Measurements from ENCODE around the gene MYCL.
"Not testable (repeated sequence)": the region's sequence is repeated elsewhere in the genome, so short reads cannot be mapped to it uniquely, and the experiment has no call there.

MYCL gene

DNA sequence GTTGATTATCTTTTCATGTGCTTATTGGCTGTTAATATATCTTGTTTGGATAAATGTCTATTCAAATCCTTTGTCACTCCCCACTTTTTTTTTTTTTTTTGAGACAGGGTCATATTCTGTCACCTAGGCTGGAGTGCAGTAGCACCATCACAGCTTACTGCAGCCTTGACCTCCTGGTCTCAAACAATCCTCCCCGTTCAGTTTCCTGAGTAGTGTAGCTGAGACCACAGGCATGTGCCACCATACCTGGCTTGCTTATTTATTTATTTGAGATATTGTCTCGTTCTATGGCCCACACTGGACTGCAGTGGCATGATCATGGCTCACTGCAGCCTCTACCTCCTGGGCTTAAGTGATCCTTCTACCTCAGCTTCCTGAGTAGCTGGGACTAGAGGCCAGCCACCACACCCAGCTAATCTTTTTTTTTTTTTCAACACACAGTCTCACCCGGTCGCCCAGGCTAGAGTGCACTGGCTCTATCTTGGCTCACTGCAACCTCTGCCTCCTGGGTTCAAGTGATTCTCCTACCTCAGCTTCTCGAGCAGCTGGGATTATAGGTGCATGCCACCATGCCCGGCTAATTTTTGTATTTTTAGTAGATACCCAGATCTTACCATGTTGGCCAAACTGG, 13.9 kb upstream of the MYCL start:
- DNase-seq, result no peak

DNA sequence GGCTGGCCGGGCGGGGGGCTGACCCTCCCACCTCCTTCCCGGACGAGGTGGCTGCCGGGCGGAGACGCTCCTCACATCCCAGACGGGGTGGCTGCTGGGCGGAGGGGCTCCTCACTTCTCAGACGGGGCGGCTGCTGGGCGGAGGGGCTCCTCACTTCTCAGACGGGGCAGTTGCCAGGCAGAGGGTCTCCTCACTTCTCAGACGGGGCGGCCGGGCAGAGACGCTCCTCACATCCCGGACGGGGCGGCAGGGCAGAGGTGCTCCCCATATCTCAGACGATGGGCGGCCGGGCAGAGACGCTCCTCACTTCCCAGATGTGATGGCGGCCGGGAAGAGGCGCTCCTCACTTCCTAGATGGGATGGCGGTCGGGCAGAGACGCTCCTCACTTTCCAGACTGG, 11.4 kb upstream of the MYCL start:
- not testable (repeated sequence) for DNase-seq

DNA sequence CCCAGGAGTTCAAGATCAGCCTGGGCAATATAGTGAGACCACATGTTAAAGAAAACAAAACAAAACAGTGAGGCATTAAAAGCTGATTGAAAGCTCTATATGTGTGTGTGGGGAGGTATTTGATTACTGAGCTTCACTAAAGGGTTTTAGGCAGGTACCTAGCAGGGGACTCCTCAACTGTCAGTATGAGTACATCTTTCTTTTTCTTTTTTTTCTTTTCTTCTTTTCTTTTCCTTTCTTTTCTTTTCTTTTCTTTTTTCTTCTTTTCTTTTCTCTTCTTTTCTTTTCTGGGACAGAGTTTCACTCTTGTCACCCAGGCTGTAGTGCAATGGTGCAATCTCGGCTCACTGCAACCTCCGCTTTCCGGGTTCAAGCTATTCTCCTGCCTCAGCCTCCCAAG, 8.5 kb upstream of the MYCL start:
- no peak for DNase-seq

DNA sequence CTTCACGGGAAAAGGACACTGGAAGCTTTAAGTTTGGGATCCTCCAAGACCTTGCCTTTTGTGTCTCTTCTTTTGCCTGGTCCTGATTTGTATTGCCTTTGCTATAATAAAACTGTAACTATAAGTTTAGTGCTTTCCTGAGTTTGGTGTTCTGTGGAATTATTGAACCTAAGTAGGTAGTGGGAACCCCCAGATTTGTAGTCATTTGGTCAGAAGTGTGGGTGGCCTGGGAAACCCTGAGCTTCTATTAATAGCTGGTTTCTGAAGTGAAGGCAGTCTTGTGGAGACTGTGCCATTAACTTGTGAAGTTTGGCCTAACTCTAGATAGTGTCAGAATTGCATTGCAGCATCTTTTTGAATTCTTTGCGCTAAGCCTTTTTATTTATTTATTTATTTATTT, 6.8 kb upstream of the MYCL start:
- no peak for DNase-seq

DNA sequence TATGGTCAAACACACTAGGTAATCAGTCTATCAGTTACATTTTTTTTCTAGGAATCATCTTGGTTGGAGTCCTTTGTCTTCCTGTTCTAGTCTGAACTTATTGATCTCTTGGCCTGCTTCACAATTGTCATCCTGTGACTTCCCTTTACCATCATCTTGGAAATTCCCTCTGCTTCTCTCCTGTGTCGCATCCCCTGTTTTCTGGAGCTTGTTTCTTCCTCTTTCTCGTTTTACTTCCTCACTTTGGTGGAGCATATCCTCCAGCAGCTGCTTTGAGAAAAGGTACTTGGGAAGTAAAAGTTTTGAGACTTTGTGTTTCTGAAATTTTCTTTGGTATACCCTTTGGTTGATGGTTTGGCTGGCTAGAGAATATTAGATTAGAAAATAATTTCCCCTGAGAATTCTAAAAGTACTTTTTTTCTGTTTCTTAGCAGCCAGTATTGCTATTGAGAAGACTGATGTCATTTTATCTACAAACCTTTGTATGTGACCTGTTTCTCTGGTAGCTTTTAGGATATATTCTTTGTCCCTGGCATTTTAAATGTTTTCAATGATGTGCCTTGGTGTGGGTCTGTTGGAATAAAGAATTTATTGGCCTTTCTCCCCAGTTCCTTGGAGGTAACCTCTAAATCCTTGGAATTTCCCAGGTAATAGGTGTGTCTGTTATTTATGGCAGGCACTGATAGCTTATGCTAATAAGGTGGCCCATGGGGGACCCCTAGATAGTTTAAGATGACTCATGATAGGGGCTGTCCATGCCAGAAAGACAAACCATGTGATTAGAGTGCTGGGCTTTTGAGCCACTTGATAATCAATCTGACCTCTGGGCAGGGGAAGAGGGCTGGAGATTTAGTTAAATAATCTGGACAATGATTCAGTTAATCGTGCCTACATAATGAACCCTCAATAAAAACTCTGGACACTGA, 6.1 kb upstream of the MYCL start:
- no peak for DNase-seq

DNA sequence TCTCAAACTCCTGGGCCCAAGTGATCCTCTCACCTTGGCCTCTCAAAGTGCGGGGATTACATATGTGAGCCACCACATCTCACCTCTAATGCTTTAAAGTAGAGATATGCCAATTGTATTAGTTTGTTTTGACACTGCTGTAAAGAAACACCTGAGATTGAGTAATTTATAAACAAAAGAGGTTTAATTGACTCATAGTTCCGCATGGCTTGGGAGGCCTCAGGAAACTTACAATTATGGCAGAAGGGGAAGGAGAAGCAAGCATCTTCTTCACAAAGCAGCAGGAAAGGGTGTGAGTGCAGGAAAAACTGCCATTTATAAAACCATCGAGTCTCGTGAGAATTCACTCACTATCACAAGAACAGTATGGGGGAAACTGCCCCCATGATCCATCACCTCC, 3.5 kb upstream of the MYCL start:
- no peak for DNase-seq

DNA sequence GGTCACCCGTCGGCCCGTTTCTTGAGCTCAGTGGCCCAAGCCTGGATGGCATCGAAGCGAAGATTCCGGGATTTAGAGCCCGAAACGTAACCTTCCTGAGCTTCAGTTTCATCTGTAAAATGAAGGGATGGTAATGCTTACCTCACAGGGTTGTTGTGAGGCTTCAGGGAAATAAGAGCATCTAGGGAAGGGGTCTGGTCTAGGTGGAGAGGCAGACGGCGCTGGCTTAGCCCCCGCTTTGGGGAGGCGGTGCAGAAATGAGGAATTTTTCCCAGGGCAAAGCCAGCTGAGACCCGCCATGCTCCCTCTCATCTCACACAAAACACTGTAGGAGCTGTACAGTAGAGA, 717 bp upstream of the MYCL start:
- no peak for DNase-seq

DNA sequence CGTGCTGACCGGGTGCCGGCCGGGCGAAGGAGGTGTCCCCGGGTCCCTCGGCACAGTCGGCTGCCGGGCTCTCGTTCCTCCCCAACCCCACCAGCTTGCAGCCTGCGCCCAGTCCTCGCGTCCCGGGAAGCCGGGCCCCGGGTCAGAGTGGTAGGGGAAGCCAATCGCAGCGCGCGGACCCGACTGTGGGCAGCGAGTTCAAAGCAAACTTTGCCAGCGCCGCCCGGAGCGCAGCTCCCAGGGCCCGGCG, 328 bp downstream of the MYCL start:
- DNase-seq, result peak; percentile 78

DNA sequence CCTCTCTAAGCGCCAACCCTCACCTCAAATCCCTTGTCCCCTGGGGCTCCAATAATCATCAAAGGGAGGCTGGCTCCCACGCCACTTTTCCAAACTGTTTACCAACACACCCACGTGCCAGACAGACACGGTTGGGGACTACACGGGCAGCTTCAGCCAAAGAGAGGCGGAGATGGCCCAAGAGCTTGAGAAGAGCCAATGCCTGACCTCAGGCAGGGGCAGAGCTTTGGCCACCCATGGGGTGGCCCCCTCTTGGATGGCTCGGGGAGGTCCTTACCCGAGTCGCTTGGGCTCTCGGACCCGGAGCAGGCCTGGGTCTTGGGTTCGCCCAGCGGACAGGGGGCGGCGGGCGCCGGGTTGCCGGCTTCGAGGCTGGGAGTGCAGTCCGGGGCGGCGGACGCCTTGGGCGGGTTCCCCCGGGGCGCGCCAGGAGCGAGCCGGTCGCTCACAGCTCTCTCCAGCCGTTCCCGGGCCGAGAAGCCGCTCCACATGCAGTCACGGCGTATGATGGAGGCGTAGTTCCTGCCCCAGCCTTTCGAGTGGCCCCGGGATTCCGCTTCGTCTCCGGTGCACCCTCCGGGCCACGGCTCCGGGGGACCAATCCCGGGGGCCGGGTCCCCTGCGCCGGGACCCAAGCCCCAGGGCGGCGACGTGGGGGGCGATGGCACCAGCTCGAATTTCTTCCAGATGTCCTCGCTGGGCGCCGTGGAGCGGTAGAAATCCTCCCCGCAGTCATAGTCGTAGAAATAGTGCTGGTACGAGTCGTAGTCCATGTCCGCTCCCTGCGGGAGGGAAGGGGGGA, 854 bp downstream of the MYCL start:
- peak; percentile 89 for DNase-seq

DNA sequence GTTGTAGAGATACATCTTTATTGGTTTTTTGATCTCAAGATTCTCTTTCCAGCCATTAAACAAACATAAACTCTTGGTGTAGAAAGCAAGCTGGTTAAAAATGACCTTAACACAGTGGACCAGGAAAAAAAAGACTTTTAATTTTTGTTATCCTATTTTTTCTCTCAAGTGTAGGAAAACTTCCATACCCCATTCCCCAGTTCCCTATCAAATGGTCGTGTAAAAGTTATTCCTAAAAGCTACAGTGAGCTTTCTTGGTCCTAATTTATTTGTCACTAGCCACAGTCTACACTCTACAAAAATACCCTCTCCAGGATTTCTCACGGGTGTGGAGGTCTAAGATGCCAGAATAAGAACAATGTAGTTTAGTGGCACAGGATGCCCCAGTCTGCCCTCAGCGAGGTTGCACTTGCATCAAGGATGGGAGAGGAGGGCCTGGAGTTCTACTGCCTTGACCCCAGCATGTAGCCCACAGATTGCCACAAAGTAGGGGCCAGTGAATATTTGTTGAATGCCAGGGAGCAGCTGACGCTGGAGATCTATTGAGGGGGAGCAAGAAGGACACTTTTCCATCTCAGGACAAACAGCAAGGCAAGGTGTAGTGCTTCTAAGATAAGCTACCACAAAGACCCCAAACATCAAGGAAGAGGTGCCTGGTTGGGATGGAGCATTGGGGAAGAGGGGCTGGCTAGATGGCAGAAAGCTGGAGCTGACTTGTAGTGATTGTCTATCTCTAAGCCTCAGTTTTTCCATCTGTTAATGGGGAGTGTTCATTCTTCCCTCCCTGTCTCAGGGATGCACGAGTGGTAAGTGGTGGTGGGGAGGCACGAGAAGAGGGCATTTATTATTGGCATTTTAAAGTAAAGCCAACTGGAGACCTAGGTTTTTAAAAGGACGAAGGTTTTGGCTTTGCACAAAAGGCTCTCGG, 1.8 kb downstream of the MYCL start:
- peak; percentile 59 for DNase-seq

DNA sequence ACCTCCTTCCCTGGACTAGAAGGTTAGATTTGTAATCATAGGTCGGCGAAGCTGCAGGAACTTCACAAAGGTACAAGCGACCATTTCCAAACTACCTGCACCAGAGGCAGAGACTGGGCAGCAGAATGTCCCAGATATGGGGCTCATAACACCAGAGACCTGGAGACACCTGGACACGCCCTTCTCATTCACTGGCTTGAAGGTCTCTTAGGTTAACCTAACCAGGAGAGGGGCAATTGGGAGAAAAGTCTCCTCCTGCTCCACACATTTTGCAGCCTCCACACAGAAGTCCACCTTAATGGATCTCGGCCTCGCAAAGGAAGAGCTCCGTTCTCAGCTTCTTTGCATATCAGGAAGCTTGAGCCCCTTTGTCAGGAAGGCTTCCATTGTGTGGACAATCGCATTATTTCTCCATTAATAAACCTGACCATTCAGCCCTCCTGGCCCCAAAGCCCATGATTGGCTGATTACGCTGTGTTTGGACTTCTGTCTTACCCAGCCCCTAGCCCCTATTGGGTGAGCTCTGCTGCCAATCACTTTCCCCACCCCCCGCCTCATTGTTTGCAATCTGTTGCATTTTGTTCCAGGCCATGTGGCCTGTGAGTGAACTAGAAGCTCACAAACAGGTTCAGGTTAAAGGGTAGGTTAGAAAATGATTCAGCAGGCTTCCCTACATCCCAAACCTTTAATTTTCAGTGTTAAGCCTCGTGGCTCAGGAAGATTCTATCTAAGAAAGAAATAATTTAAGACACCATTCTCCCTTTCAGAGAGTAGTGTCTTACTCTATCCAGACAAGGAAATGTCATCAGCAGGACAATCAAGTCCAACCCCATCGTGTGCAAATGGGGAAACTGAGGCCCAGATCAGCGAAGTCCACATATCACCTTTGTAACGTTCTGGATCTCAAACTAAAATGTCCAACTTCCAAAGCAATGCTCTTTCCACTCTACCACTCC, 2.8 kb downstream of the MYCL start:
- DNase-seq, result peak; percentile 99

DNA sequence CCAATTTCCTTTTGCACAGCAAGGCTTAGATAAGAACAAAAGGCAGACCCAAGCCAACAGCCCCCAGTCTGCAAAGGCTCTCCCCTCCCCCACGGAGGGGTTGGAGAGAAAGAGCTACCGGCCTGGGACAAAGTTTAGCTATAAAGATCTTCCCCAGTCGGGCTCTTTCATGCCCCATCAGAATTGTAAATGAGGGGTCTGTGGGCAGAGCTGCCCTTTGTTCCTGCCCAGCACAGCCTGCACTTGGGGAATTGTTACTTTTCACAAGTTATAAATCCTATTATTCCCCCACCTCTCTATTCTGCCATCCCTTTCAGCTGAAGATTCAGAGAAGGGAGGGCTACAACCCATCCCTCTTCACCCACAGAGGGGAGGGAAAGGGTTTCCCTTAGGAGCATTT, 3.5 kb downstream of the MYCL start:
- peak; percentile 53 for DNase-seq

DNA sequence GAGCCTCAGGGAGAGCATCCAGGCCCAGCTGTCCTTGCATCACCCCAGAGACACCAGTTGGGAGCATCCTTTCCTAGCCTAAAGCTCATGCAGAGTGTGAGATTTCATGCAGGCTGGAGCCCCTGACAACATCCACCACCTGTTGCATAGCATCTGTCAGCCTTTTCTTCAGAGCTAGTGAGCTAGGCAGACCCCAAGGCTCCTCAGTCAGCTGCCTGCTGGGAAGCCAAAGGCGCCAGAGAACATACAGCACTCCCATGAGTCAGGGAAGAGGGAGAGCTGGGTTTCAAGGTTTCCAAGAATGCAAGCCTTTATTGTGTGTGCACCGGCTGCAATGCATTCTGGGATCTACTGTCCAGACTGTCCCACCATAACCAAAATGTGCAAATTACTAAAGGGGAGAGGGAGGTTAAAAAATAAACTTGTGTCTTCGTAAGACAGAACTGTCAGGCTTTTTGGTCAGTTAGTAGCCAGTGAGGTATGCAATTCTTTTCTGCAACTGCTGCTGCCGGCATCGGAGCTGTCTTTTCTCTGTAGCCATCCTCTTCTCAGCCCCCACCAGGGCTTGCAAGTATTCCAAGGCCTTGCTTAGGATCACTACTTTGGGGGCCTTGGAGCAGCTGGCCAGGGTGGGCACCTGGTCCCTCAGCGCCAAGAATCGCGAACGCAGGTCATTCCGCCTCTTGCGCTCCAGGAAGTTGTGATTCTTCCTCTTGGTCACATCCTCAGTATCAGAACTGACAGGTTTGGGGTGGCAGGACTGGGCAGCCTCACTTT, 4.6 kb downstream of the MYCL start:
- DNase-seq, result peak; percentile 99

DNA sequence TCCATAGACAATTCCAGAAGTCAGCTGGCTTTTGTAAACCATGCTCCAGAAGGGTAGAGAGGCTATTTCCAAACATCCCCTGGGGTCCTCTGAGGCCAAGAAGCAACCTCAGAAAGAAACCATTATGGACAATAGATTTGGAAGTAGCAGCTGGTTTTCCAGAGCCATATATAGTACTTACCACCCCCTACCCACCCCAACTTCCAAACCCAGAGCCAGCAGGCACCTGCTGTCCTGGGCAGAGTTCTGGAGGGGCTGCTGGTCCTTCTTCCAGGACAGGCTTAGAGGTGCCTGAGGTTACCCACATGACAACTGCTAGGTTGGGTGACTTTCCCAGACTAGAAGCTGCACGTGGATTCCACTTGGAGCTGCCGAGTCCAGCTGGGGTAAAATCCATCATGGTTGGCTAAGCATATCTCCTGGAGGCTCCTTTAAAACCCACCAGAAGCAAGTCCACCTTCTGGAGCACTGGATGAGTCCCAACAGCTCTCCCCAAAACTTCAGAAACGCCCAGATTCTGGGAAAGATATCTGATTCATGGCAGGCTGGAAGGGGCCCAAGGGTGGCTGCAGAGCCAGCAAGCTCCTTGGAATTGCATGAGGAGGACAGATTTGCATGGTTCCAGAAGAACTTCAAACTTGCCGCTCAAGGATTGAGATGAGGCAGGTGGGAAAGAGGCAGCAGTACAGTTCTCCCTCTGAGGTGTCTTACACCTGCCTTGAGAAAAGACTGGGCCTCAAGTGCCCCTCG, 5.8 kb downstream of the MYCL start:
- DNase-seq, result no peak

DNA sequence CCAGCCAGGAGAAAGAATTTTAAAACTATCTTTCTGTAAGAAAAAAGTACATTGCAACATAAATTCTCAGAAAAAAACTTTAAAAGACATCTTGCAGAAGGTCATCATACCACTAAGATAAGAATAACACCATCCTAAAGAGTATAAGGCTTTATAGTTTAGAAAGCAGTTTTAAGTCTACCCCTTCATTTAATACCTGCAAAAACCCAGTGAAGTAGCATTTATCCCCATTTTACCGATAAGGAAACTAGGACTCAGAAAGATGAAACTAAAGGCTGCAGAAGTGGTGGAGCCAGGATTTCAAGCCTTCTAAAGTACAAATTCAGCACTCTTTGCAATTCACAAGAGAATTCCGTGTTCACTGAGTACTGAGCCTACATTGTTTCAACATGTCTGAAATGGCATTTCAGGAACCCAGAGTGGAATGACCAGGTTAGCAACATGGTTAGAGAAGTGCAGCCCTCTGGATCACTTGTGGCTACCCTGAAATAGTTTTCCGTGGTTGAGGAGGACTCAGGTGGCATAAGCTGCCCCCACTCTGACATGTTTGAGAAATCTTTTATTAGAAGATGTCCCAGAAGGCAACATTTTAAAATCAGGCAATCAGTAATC, 6.7 kb downstream of the MYCL start:
- DNase-seq, result no peak

DNA sequence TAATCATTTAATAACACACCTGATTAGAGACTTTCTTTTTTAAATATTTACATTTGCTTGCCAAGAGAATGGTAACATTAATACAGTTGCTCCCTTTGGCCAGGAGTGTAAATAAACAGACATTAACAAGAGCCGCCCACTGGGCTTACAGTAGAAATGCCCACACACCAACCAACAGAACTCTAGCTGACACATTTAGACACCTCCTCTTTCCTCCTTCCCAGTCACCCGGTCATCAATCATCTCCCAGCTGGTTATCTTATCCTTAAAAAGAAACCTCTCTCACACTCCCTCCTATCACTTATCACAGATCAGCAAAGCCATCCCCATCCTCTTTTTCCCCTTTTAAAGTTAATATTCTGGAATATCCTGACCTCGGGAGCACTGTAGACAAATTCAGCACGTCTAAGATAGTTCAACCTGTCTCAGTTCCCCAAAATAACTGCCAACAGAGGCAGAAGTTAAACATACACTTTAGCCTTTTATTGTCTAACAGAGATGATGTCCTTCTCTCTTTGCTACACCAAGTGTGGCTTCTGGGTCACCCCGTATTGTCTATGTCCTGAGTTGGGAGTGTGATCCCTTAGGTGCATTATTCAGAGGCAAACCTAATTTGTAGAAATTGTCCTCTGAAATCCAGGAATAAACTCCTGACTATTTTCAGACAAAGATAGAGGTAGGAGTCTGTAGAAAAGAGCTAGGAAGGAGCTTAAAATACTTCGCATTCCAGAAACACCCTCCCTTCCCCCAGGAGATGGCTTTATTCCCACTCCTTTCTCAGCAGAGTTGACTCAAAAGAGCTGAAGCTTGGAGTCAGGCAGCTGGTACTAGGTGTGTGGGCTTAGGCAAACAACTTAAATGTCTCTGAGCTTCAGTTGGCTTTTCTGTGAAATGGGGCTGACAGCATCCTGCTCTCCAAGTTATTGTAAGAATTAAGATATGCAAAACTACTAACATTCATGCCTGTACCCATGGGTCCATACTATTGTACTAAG, 8.8 kb downstream of the MYCL start:
- peak; percentile 51 for DNase-seq

DNA sequence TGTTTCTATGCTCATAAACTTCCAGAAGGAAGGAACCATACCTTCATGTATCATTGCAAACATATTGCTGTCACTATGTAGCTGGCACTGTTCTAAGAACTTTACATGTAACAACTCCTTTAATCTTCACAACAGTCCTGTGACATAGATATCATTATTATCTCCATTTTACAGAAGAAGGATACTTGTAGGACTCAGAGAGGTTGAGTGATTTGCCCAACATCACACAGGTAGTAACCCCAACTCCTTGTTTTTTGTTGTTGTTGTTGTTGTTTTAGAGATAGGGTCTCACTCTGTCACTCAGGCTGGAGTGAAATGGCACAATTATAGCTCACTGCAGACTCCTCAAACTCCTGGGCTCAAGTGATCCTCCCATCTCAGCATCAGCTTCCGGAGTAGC, 10.8 kb downstream of the MYCL start:
- no peak for DNase-seq

DNA sequence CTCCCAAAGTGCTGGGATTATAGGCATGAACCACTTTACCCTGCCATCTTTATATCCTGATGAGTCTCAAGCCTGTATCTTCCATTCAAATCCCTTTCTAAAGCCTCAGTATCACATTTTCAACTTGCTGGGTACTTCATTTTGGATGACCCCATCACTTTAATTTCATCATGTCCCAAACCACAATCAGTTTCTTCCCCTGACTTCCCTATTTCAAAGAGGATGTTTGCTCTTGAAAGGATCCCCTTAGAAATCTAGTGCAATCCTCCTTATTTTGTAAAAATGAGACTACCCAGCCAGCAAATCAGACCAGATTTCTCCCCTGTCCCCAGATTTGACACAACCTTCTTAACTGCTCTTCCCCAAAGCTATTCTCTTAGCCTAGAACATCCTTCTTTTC, 11.4 kb downstream of the MYCL start:
- no peak for DNase-seq

Data from NCI-H82 (cell line).